A549 (cell line): ENCODE measurements around the gene SPRYD3.

Experiments
- CEBPB ChIP-seq, 2 experiments: fragments of >200 bp in 1 of 2; sonication (Bioruptor Twin) in 1 of 2; formaldehyde crosslinking in 1 of 2; IDR thresholded peaks; 2 replicates each; pipeline ENCODE4 v1.6.1; 2012 to 2016
- EP300 ChIP-seq, 2 experiments: fragments of >200 bp; sonication (Bioruptor Twin); formaldehyde crosslinking; IDR thresholded peaks; 2 replicates in 1 of 2; 3 replicates in 1 of 2; pipeline ENCODE4 v1.6.1; 2016 to 2017
- HDAC2 ChIP-seq: fragments of 200-600 bp; sonication (generic); IDR thresholded peaks from 2 replicates; pipeline ENCODE4 v1.6.1; 2016
- PHF8 ChIP-seq: fragments of 200-600 bp; sonication (generic); IDR thresholded peaks from 2 replicates; pipeline ENCODE4 v1.6.1; 2016; ENCODE audit warnings: low read depth, mild to moderate bottlenecking, antibody characterized with exemption, moderate library complexity, borderline replicate concordance
- POLR2A ChIP-seq: IDR thresholded peaks from 2 replicates; pipeline ENCODE4 v1.6.1; 2012; ENCODE audit warnings: mild to moderate bottlenecking, low read length
- POLR2AphosphoS2 ChIP-seq: conservative IDR thresholded peaks from 2 replicates; pipeline ENCODE4 v1.6.1; 2012; ENCODE audit warnings: low read length, improper control_type of control experiment, inconsistent platforms
- TF ChIP-seq, protein P1 (sequence below): fragments of >200 bp; sonication (Bioruptor Twin); formaldehyde crosslinking; IDR thresholded peaks from 3 replicates; pipeline ENCODE4 v1.5.1; 2016
- TF ChIP-seq, protein P2 (sequence below): IDR thresholded peaks from 2 replicates; pipeline ENCODE4 v1.6.1; 2012
- TF ChIP-seq, protein P3 (sequence below): IDR thresholded peaks from 2 replicates; pipeline ENCODE4 v1.6.1; 2012; ENCODE audit warnings: low read depth, borderline replicate concordance
- TF ChIP-seq, protein P4 (sequence below): fragments of 200-600 bp; sonication (generic); IDR thresholded peaks from 2 replicates; pipeline ENCODE4 v1.6.1; 2016; ENCODE audit warnings: antibody characterized with exemption, mild to moderate bottlenecking, moderate library complexity
- TF ChIP-seq, protein P5 (sequence below): fragments of >200 bp; sonication (Bioruptor Twin); formaldehyde crosslinking; IDR thresholded peaks from 2 replicates; pipeline ENCODE4 v1.6.1; 2016

DNA sequence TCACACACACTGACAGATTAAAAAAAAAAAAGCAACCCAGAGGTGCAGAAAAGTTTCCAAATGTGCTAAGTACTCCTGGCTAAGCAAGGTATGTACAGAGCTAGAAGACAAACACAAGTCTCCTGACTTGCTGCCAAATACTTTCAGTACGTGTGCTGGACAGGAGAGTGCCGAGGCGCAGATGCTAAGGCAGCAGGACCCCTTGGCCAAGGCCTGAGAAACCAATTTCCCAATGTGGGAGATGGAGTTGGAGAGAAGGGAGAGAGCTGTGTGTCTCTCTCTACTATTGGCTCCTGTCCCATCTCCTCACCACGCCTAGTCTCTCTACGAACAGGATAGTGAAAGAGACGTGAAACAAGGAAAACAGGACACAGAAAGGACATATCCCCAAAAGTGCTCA lies 5.3 kb downstream of the SPRYD3 start:
- TF ChIP-seq, protein P1, sequence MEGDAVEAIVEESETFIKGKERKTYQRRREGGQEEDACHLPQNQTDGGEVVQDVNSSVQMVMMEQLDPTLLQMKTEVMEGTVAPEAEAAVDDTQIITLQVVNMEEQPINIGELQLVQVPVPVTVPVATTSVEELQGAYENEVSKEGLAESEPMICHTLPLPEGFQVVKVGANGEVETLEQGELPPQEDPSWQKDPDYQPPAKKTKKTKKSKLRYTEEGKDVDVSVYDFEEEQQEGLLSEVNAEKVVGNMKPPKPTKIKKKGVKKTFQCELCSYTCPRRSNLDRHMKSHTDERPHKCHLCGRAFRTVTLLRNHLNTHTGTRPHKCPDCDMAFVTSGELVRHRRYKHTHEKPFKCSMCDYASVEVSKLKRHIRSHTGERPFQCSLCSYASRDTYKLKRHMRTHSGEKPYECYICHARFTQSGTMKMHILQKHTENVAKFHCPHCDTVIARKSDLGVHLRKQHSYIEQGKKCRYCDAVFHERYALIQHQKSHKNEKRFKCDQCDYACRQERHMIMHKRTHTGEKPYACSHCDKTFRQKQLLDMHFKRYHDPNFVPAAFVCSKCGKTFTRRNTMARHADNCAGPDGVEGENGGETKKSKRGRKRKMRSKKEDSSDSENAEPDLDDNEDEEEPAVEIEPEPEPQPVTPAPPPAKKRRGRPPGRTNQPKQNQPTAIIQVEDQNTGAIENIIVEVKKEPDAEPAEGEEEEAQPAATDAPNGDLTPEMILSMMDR: no peak
- TF ChIP-seq POLR2A (no peak), HDAC2 (no peak), PHF8 (no peak), EP300 (IDR thresholded peaks at IDR 0.05) (no peak), POLR2AphosphoS2 (no peak), CEBPB (IDR thresholded peaks at IDR 0.05) (no peak)
- TF ChIP-seq, protein P2, sequence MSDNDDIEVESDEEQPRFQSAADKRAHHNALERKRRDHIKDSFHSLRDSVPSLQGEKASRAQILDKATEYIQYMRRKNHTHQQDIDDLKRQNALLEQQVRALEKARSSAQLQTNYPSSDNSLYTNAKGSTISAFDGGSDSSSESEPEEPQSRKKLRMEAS: no peak
- TF ChIP-seq, protein P3, sequence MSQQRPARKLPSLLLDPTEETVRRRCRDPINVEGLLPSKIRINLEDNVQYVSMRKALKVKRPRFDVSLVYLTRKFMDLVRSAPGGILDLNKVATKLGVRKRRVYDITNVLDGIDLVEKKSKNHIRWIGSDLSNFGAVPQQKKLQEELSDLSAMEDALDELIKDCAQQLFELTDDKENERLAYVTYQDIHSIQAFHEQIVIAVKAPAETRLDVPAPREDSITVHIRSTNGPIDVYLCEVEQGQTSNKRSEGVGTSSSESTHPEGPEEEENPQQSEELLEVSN: no peak
- TF ChIP-seq, protein P4, sequence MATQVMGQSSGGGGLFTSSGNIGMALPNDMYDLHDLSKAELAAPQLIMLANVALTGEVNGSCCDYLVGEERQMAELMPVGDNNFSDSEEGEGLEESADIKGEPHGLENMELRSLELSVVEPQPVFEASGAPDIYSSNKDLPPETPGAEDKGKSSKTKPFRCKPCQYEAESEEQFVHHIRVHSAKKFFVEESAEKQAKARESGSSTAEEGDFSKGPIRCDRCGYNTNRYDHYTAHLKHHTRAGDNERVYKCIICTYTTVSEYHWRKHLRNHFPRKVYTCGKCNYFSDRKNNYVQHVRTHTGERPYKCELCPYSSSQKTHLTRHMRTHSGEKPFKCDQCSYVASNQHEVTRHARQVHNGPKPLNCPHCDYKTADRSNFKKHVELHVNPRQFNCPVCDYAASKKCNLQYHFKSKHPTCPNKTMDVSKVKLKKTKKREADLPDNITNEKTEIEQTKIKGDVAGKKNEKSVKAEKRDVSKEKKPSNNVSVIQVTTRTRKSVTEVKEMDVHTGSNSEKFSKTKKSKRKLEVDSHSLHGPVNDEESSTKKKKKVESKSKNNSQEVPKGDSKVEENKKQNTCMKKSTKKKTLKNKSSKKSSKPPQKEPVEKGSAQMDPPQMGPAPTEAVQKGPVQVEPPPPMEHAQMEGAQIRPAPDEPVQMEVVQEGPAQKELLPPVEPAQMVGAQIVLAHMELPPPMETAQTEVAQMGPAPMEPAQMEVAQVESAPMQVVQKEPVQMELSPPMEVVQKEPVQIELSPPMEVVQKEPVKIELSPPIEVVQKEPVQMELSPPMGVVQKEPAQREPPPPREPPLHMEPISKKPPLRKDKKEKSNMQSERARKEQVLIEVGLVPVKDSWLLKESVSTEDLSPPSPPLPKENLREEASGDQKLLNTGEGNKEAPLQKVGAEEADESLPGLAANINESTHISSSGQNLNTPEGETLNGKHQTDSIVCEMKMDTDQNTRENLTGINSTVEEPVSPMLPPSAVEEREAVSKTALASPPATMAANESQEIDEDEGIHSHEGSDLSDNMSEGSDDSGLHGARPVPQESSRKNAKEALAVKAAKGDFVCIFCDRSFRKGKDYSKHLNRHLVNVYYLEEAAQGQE: no peak
- TF ChIP-seq, protein P5, sequence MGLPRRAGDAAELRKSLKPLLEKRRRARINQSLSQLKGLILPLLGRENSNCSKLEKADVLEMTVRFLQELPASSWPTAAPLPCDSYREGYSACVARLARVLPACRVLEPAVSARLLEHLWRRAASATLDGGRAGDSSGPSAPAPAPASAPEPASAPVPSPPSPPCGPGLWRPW: no peak
